Psoas muscle (tissue), 8 donors: ENCODE results near the gene SYCN. TPM values are rescaled to one million over a fixed set of nuclear protein-coding genes. Genes with fewer than 3 reads are reported as not detected.

Source experiments
- ATAC-seq, 4 donors: fragments of 200-7000 bp; cut with Tn5 transposase; one replicate each; pipeline ENCODE4 v1.9.1; 2020; ENCODE audit warnings: moderate library complexity in 3 of 4, mild to moderate bottlenecking in 2 of 4
- DNase-seq, 2 donors: peaks; one replicate each; pipeline ENCODE4 v3.0.0-alpha.2; 2020
- H3K27ac ChIP-seq: fragments of 200-600 bp; one replicate; pipeline ENCODE4 v1.8.0; 2022
- H3K27me3 ChIP-seq, 3 donors: fragments of 200-600 bp in 1 of 3; one replicate each; pipeline versions ENCODE4 v1.6.1 to v1.8.0; 2013 to 2022; ENCODE audit warnings: low read length in 2 of 3, mild to moderate bottlenecking in 2 of 3, moderate library complexity in 1 of 3; ENCODE audit not compliant: insufficient read depth in 3 of 3
- H3K36me3 ChIP-seq, 2 donors: fragments of 200-600 bp in 1 of 2; one replicate each; pipeline versions ENCODE4 v1.6.1 to v1.8.0; 2013 to 2022; ENCODE audit warnings: low read depth in 1 of 2, mild to moderate bottlenecking in 1 of 2, moderate library complexity in 1 of 2; ENCODE audit not compliant: insufficient read depth in 1 of 2
- H3K4me1 ChIP-seq: fragments of 200-600 bp; one replicate; pipeline ENCODE4 v1.8.0; 2022
- H3K4me3 ChIP-seq: fragments of 200-600 bp; one replicate; pipeline ENCODE4 v1.8.0; 2022; ENCODE audit warnings: mild to moderate bottlenecking
- H3K9me3 ChIP-seq: fragments of 200-600 bp; one replicate; pipeline ENCODE4 v1.8.0; 2022
- CTCF ChIP-seq: fragments of 200-600 bp; IDR thresholded peaks from one replicate; pipeline ENCODE4 v1.8.0; 2022; ENCODE audit warnings: antibody characterized with exemption
- WGBS, 3 donors: extraction: QIAGEN DNeasy Blood & Tissue Kit; methylation state at CpG; one replicate each; pipeline versions ENCODE4 v1.1.6 to v1.1.7; 2013; 5-methylcytosine and 5-hydroxymethylcytosine counted together
- intact Hi-C, 2 donors: fragments of 100-400 bp; cut with DNase I; formaldehyde crosslinking; loops; one replicate each; pipeline versions ENCODE4 v1.11.0 to v1.14.2; 2022
- polyA plus RNA-seq, 3 donors: library from polyadenylated mRNA; stranded (reverse); fragments of 200-250 nt; gene quantifications; one replicate each; pipeline ENCODE4 v1.2.3, GENCODE V29; 2013
- total RNA-seq, 4 donors: library from RNA; stranded (reverse); fragmentation: NEBNext Ultra II Directional in 2 of 4; extraction: Animal tissue kit (Norgen Biotek cat#: 25700) in 2 of 4; gene quantifications; one replicate each; pipeline versions ENCODE4 v1.2.1 to v1.2.4, GENCODE V29; 2021 to 2023
- donor health status: healthy with polysubstance abuse.
- donor health status: DM: no; HTN: no; CAD: no; lungs with moderate emphysema.
- donor health status: Bipolar disorder and iron deficiency.
- donor health status: healthy.
- donor health status: DM: yes; HTN: yes; CAD: no.
- donor health status: DM: no; HTN: no; CAD: no.
- donor health status: DM: no; HTN: no; CAD: no.
- donor health status: DM: yes; HTN: yes; CAD: no.

SYCN gene
- total and polyA plus RNA-seq, 7 donors: 1.3 TPM; not detected in 6

- TF ChIP-seq CTCF: no peak
- H3K36me3 ChIP-seq: no peaks in the 10 kb centered on the region
- ATAC-seq (no peak), DNase-seq (no peak)
- 24 to 28% (median 25%) methylated on average over 11 of the region's 11 CpGs for WGBS, 3 donors
- H3K27me3 ChIP-seq: peaks cover 0 to 23% (median 5%) of the 10 kb centered on the region in 3 donors
- no peak overlapping the region for H3K27ac ChIP-seq
- H3K4me1 ChIP-seq: no peaks in the 10 kb centered on the region
- no peak overlapping the region for H3K4me3 ChIP-seq
- intact Hi-C loops: no loop called here
- H3K9me3 ChIP-seq: no peaks in the 10 kb centered on the region
Measured at GRCh38 chr19:39190768-39191167, 13.3 kb downstream of the SYCN start.

GRCh38 chr19:39188960-39189359, 15.1 kb downstream of the SYCN start:
- Histone ChIP-seq H3K36me3 (no peaks in the 10 kb centered on the region), H3K27ac (no peak overlapping the region), H3K4me3 (no peak overlapping the region), H3K27me3 (peaks cover 0 to 17% (median 4%) of the 10 kb centered on the region in 3 donors), H3K4me1 (no peaks in the 10 kb centered on the region), H3K9me3 (no peaks in the 10 kb centered on the region)
- ATAC-seq (no peak), DNase-seq (no peak)
- no peak for TF ChIP-seq CTCF
- intact Hi-C loops: loop anchor here in 1 of 2 donors (5.0 kb wide), 1 partner anchor 67 kb away; no protein-coding TSS in a partner anchor
- 58 to 77% (median 63%) methylated on average over 6 of the region's 6 CpGs for WGBS, 3 donors

DNA sequence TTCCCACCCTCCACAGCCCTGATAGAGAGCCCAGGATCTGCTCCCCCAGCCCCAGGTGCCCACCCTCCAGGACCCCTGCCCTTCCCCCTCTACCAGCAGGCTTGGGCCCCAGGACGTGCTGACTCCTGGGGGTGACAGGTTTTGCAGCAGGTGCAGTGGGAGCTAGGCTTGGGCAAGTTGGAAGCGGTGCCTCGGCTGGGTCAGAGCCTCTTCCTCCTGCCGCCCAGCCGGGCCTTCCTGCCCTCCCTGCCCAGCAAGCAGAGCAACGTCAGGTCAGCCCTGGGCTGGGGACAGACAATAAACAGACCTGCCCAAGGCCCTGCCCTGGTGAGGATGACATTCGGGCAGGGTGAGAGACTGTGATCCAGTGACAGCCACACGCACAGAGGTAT, 16.5 kb downstream of the SYCN start:
- Histone ChIP-seq H3K27ac (no peak overlapping the region), H3K36me3 (no peaks in the 10 kb centered on the region), H3K4me1 (no peaks in the 10 kb centered on the region), H3K27me3 (peaks cover 0 to 17% (median 1%) of the 10 kb centered on the region in 3 donors), H3K4me3 (no peak overlapping the region), H3K9me3 (no peaks in the 10 kb centered on the region)
- intact Hi-C loops: loop anchor here in 1 of 2 donors (5.0 kb wide), 1 partner anchor 65 kb away; no protein-coding TSS in a partner anchor
- DNase-seq: no peak
- no peak for TF ChIP-seq CTCF
- WGBS, 3 donors: 42 to 57% (median 49%) methylated on average over 8 of the region's 8 CpGs
- no peak for ATAC-seq

DNA sequence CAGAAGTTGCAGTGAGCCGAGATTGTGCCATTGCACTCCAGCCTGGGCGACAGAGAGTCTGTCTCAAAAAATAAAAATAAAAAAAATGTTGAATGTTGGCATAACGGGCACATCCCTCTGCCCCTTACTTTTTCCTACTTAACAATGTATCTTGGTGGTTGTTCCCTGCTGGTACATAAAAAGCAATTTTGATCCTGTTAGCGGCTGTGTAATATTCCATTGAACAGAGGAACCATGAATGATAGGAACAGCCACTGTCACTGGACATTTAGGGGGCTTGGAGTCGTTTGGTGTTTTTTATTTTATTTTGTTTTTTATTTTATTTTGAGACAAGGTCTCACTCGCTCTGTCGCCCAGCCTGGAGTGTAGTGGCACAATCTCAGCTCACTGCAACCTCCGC, 17.7 kb downstream of the SYCN start:
- H3K36me3 ChIP-seq: no peaks in the 10 kb centered on the region
- H3K27me3 ChIP-seq: peaks cover 0 to 17% (median 1%) of the 10 kb centered on the region in 3 donors
- no peak overlapping the region for H3K27ac ChIP-seq
- no peaks in the 10 kb centered on the region for H3K4me1 ChIP-seq
- intact Hi-C loops: loop anchor here in 1 of 2 donors (5.0 kb wide), 1 partner anchor 64 kb away; no protein-coding TSS in a partner anchor
- ATAC-seq (no peak), DNase-seq (no peak)
- WGBS, 3 donors: 88 to 94% (median 91%) methylated on average over 8 of the region's 8 CpGs
- no peak for TF ChIP-seq CTCF
- no peak overlapping the region for H3K4me3 ChIP-seq
- H3K9me3 ChIP-seq: no peaks in the 10 kb centered on the region

GRCh38 chr19:39183104-39183503, 21.0 kb downstream of the SYCN start:
- Histone ChIP-seq H3K27me3 (peaks cover 0 to 1% (median under 1%) of the 10 kb centered on the region in 3 donors), H3K9me3 (no peaks in the 10 kb centered on the region), H3K27ac (no peak overlapping the region), H3K4me1 (no peaks in the 10 kb centered on the region), H3K36me3 (peaks cover 0 to 21% of the 10 kb centered on the region in 2 donors), H3K4me3 (no peak overlapping the region)
- intact Hi-C loops: no loop called here
- DNase-seq: no peak
- no peak for ATAC-seq
- TF ChIP-seq CTCF: no peak
- 77 to 84% (median 82%) methylated on average over 8 of the region's 8 CpGs for WGBS, 3 donors
